GM10266 (cell line): ENCODE data around the gene CPT2.

Experiments
- DNase-seq: peaks from one replicate; pipeline ENCODE4 v3.0.0; 2012; ENCODE audit errors: extremely low spot score
- CTCF ChIP-seq: IDR thresholded peaks from 2 replicates; pipeline ENCODE4 v1.5.1; 2012; ENCODE audit warnings: mild to moderate bottlenecking, low read depth; ENCODE audit not compliant: control insufficient read depth, insufficient read depth; ENCODE audit errors: missing control alignments

The CPT2 gene

DNA sequence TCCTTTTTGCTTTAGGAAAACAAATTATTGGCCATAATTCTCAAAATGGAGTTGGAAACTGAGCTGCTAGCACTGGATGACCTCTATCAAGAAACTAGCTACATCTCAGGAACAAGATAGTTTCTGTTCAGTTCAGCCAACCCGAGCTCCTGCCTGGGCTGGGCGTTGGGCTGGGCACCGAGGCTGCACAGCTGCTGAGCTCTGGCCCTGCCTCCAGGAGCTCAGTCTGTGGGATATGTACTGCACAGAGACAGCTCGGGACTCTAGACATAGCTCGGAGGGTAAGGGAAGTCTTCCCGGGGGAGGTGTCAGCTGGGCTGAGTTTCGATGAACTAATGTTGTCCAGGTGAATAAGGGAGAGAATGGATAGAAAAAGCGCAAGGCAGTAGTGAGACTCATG lies 29.7 kb upstream of the CPT2 start:
- no peak for DNase-seq
- TF ChIP-seq CTCF: no peak

DNA sequence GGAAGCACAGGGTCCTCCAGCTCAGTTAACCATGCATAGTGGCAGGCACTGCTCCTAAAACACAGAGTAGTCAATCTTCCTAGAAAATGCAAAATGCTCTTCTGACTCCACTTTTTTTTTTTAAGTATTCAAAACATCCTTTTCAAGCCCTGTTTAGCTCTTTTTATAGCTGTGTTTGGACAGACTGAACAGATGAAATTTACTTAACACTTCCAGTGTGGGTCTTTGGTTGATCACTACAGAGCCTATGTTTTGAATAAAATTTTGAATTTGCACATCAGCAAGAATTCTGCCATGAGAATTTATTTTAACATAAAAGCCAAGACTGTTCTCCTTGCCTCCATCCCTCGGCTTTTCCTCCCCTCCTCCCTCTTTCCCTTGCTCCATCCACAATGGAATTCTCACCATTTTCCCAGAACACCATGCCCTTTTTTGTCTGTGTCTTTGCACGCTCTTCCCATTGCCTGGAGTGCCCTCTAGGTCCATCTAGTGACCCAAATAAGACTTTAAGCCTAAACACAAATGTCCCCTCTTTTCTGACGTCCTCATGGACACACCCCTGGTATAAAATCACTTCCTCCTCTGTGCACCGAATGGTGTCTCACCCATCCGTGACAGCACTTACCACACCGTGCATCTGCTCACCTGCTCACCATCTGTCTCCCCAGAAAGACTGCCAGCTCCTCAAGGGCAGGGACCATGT lies 24.0 kb upstream of the CPT2 start:
- peak; percentile 8 for TF ChIP-seq CTCF
- peak; percentile 49 for DNase-seq

- TF ChIP-seq CTCF: no peak
- DNase-seq: no peak
Measured at GRCh38 chr1:53174971-53175913, 21.4 kb upstream of the CPT2 start.

DNA sequence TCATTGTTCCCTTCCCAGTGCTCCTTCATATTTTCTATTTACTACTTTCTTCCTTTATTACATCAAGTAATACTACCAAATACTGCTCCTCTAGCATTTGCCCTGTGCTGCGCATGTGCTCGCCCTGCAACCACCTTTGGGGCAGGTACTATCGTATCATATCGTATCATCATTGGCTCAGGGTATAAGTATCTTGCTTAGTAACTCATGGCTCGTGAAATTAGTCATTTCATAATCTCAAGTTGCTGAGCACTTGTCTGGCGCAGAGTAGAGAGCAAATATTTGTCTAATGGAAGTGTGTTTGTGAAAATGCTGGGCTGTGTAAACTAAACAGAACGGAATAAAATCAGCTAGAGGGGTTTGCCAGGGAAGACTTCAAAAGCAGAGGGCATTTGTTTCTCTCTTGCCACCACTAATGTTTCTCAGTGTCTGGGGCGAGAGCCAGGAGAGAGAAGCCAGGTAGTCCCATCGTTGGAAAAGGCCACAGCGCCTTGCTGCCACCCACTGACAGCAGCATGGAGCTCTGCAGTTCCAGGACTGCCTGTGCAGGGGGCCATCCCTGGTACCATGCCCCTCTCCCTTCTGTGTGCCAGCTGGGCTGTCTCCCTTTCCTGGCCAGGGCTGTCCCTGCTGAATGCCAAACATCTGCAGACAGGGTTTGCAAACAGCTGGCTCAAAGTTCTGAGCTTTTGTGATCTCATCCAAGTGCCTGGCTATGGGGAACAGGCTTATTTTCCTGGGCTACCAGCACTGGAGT lies 20.0 kb upstream of the CPT2 start:
- DNase-seq: no peak
- TF ChIP-seq CTCF: no peak

DNA sequence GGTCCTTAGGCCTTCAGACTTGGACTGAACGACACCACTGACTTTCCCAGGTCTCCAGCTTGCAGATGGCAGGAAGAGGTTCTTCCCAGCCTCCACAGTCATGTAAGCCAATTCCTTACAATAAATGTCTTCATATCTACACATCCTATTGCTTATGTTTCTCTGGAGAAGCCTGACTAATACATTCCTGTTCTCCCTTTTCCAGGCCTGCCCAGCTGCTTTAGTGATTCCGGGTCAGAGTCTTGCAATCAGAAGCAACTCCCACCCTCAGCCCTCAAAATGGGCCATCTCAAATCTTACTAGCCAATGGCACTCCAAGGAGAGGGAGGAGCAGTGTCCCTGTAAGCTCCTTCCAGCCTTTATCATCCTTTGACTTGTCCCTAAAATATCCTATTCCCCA lies 16.4 kb upstream of the CPT2 start:
- no peak for DNase-seq
- no peak for TF ChIP-seq CTCF

GRCh38 chr1:53180951-53181350 lies 15.7 kb upstream of the CPT2 start:
- DNase-seq: no peak
- no peak for TF ChIP-seq CTCF
